ENCODE results near the gene FAAP100.

- TF ChIP-seq YY1 (IDR thresholded peaks at IDR 0.05; ENCODE audit: insufficient read depth, insufficient read length) (no peak), ZNF274 (IDR thresholded peaks at IDR 0.05; ENCODE audit: low read depth, low read length) (no peak), SUZ12 (IDR thresholded peaks at IDR 0.05; ENCODE audit: extremely low read depth, insufficient read depth, insufficient read length) (no peak)
Measured at GRCh38 chr17:81491761-81492160, 60.4 kb downstream of the FAAP100 start.
